GM12864 (cell line): ENCODE results near the gene MOV10L1.

ENCODE experiments used
- DNase-seq: peaks from one replicate; pipeline ENCODE4 v3.0.0-alpha.2; 2011; ENCODE audit warnings: low read depth
- H3K4me3 ChIP-seq: 2 replicates; pipeline ENCODE4 v1.5.1; 2011; ENCODE audit warnings: mild to moderate bottlenecking, low read depth, low read length, control low read depth
- TF ChIP-seq, protein P1 (sequence below): IDR thresholded peaks from 2 replicates; pipeline ENCODE4 v1.5.1; 2011; ENCODE audit warnings: low read depth, mild to moderate bottlenecking, moderate library complexity, low read length, control low read depth, inconsistent platforms; ENCODE audit errors: missing control alignments

The MOV10L1 gene

DNA sequence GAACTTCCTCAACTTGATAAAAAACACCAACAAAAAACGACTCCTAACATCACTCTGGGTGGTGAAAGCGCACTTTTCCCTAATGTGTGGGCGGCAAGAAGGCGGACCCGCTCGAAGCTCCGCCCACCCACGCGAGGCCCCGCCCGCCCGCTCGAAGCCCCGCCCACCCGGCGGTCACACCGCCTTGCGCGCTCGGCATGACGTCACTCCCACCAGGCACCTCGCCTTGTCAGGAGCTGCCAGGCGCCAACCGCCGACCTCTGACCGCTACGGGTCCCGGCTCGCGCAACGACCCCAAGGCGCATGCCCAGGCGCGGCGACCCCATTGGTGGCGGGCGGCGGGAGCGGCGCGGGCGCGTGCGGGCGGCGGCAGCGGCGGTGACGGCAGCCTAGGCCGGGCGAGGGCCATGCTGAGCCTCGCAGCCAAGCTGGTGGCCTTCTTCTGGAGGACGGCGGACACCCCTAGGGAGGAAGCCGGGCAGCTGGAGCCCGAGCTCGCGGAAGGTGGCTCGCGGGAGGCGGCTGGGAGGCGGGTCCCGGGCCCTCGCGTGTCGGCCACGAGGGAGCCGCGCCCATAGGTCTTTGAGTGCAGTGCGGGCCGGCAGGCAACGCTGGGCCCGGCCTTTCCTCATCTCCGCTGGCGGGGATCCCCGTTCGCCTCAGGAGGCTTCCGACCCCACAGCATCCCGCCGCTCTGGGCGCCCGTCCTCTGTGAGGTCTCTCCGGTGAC, at the start of gene MOV10L1:
Gene MOV10L1, plus strand, starts transcription at position 325 of the 730 bp plus-strand sequence. Its CDS starts 83 bp downstream, at position 408.
- no peak for DNase-seq
- H3K4me3 ChIP-seq = no peak within 1 kb of the TSS
- TF ChIP-seq, protein P1, sequence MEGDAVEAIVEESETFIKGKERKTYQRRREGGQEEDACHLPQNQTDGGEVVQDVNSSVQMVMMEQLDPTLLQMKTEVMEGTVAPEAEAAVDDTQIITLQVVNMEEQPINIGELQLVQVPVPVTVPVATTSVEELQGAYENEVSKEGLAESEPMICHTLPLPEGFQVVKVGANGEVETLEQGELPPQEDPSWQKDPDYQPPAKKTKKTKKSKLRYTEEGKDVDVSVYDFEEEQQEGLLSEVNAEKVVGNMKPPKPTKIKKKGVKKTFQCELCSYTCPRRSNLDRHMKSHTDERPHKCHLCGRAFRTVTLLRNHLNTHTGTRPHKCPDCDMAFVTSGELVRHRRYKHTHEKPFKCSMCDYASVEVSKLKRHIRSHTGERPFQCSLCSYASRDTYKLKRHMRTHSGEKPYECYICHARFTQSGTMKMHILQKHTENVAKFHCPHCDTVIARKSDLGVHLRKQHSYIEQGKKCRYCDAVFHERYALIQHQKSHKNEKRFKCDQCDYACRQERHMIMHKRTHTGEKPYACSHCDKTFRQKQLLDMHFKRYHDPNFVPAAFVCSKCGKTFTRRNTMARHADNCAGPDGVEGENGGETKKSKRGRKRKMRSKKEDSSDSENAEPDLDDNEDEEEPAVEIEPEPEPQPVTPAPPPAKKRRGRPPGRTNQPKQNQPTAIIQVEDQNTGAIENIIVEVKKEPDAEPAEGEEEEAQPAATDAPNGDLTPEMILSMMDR = no peak

DNA sequence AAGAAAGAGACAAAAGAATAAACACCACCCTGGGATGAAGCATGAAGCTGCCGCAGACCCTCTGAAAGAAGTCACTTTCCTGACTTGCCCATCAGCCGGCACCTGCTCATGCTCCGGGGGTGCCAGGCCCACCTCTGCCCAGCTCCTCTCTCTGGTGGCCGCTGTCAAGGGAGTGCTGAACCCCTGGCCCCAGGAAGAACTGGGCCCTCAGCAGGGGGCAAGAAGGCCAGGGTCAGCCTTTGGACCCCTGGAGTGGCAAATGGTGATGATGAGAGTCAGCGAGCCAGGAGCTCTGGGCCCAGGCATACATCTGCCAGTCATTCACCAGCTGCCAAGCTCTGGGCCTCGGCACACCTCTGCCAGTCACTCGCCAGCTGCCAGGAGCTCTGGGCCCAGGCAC, 49.1 kb upstream of the MOV10L1 start:
- TF ChIP-seq, protein P1 = no peak
- H3K4me3 ChIP-seq = no peak overlapping the region
- DNase-seq = no peak

DNA sequence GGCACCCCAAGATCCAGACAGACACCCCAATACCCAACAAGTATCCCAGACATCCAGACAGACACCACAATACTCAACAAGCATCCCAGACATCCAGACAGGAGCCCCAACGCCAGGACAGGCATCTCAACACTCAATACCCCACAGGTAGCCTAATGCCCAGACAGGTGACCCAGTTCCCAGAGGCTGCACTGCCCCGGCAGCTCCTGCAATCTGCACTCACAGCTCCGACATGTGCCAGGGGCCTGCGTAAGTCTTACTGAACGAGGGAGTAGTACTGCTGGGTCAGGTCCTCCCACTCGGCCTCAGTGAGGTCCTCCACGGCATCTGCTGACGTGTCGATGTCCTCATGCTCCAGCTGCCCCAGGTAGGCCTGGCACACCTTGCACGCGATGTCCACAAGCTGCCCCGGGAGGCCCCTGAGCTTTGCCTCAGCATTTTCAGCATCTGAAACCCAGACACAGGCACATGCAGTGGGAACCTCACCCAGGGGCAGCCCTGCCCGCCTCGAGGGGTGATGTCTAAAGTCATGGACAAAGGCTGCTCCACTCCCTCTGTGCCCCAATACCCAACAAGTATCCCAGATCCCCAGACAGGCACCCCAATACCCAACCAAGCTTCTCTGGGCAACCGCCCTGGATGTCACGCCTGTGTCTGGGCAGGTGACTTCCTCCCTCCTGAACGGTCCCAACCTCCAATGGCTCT, 48.3 kb upstream of the MOV10L1 start:
- no peak overlapping the region for H3K4me3 ChIP-seq
- TF ChIP-seq, protein P1 = no peak
- DNase-seq = no peak

DNA sequence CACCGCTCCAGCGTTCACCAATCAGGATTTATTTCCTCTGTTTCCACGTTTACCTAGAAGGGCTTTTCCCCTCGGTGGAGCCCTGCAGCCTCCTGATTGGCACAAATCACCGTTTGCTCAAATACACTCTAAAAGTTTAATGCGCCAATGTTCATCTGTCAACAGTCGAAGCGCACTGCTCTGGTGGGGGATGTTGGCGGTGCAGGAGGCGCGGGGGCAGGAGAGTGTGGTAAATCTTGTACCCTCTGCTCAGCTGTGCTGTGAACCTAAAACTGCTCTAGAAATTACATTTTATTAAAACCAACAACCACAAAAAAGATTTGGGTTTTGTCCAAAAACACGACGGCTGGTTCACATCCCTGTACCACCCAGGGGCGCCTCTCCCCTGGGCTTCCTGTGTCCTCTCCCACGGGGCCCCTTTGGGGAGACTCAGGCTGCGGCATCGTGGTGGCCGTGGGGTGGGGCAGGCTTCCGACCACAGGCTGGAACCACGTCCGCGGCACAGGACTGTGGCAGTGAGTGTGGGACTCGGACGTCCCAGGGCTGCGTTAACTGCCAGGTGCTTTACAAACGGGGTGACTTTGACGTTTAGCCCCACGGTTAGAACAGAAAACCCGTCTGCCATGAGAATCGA, 45.2 kb upstream of the MOV10L1 start:
- DNase-seq = no peak
- H3K4me3 ChIP-seq = no peak overlapping the region
- TF ChIP-seq, protein P1 = no peak

DNA sequence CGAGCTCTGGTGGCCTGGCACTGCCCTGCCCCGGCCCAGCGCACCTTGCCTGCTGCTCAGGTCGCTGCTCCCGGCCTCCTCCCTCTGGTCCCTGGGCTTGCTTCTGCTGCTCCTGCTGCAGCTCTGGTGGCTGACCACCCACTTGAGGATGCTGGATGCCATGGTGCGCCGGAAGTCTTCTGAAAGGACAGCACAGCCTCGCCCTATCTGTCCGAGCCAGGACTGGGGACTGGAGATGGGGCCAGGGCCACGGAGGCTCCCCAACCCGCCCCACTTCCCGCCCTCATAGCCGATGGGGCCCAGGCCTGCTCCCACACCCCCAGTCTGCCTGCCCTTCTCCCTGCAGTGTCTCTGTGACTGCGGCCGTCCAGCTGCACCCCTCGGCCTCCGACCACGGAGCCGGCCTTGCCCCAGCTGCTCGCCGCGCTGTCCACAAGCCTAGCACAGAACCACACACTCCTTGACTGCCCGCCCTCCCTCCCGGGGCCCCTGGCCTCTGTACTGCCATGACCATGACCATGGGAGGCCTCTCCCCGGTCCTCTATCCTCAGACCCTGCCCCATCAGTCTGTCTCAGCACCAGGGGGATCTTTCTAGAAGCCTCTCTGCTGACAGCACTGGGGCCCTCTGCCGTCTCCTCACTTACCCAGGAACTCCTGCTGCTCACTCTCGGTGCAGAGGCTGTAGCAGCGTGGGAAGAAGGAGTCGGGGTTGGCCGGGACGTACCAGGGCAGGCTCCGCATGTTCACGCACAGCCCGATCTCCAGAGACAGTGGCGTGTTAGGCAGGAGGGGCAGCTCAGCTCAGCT, 44.4 kb upstream of the MOV10L1 start:
- H3K4me3 ChIP-seq = no peak overlapping the region
- no peak for DNase-seq
- TF ChIP-seq, protein P1 = no peak

DNA sequence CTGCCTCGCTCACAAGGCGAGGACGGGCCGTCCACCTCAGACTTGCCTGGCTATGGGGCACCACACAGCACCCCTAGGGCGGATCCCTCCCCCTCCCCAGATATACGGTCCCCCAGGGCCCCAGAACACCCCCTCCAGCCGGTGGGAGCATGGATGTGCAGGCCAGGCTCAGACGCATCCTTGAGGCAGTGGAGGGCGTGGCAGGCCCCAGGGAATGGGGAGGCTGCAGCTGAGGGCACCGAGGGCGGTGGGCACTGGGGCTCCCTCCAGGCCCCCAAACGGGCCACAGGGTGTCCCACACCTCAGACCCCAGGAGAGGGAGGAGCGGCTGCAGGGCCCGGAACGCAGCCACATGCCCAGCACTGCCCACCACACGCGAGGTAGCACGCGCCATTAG, 43.8 kb upstream of the MOV10L1 start:
- TF ChIP-seq, protein P1 = no peak
- H3K4me3 ChIP-seq = no peak overlapping the region
- DNase-seq = no peak
